ENCODE data around the gene HDX.

DNA sequence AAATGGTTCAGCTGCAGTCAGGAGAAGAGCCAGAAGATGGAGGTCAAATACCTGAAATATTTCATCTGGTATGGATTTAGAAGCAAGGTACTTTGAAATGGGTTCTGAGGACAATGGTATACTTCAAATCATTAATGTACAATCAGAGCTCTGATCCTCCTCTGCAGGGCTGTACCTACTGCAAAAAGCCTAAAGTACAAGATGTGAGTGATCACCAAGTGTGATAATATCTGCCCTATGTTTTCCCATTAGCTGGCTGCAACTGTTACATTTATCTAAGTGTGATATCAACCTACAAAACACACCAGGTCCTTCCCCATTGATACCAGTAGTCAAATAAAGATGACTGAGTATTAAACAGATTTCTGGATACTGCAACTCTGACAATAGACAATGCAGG lies 25.1 kb downstream of the HDX start:
- TF ChIP-seq, protein P1, sequence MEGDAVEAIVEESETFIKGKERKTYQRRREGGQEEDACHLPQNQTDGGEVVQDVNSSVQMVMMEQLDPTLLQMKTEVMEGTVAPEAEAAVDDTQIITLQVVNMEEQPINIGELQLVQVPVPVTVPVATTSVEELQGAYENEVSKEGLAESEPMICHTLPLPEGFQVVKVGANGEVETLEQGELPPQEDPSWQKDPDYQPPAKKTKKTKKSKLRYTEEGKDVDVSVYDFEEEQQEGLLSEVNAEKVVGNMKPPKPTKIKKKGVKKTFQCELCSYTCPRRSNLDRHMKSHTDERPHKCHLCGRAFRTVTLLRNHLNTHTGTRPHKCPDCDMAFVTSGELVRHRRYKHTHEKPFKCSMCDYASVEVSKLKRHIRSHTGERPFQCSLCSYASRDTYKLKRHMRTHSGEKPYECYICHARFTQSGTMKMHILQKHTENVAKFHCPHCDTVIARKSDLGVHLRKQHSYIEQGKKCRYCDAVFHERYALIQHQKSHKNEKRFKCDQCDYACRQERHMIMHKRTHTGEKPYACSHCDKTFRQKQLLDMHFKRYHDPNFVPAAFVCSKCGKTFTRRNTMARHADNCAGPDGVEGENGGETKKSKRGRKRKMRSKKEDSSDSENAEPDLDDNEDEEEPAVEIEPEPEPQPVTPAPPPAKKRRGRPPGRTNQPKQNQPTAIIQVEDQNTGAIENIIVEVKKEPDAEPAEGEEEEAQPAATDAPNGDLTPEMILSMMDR (IDR thresholded peaks at IDR 0.05) = no peak
- no peak for TF ChIP-seq TCF7L2 (IDR thresholded peaks at IDR 0.05; ENCODE audit: low read depth, low read length)

All from Panc1 (cell line).